H1 (cell line): ENCODE data around the gene ZNF101. TPM values are rescaled to one million over a fixed set of nuclear protein-coding genes. Genes with fewer than 3 reads are reported as not detected.

Source experiments
- CTCF ChIA-PET: fragments of 300-600 bp; sonication (Branson Sonifier 250); formaldehyde crosslinking; loops from one replicate; lab custom pipeline; 2021; ENCODE audit not compliant: partially characterized antibody; lab: Charles Lee
- POLR2A ChIA-PET: fragments of 300-600 bp; sonication (Branson Sonifier 250); formaldehyde crosslinking; loops from one replicate; lab custom pipeline; 2021; ENCODE audit warnings: inconsistent platforms; ENCODE audit not compliant: partially characterized antibody; lab: Charles Lee
- DNase-seq, 2 experiments: peaks; one replicate each; pipeline versions ENCODE4 v3.0.0 to v3.0.0-alpha.2; 2010 to 2022; ENCODE audit warnings: low spot score in 2 of 2, low read depth in 1 of 2, mixed read lengths in 1 of 2
- FAIRE-seq: peaks from 2 replicates; lab custom pipeline; 2011; peaks lifted over from hg19 to GRCh38; lab: Jason Lieb, UNC
- H2AFZ ChIP-seq: 2 replicates; pipeline ENCODE4 v1.8.1; 2012; ENCODE audit warnings: low read length, inconsistent platforms
- H2AK5ac ChIP-seq: 2 replicates; pipeline ENCODE4 v1.6.1; 2013; ENCODE audit warnings: low read depth, low read length
- H2BK120ac ChIP-seq: replicated peaks from 2 replicates; pipeline ENCODE3; 2013; ENCODE audit warnings: low read depth, low read length, inconsistent platforms
- H2BK12ac ChIP-seq: 2 replicates; pipeline ENCODE4 v1.6.1; 2013; ENCODE audit warnings: low read depth, low read length
- H2BK15ac ChIP-seq: 2 replicates; pipeline ENCODE4 v1.6.1; 2013; ENCODE audit warnings: low read length
- H2BK20ac ChIP-seq: 2 replicates; pipeline ENCODE4 v1.6.1; 2013; ENCODE audit warnings: low read length
- H2BK5ac ChIP-seq: 2 replicates; pipeline ENCODE4 v1.6.1; 2013; ENCODE audit warnings: low read depth, low read length
- H3K14ac ChIP-seq: 2 replicates; pipeline ENCODE4 v1.6.1; 2013; ENCODE audit warnings: inconsistent platforms; ENCODE audit not compliant: insufficient read length
- H3K18ac ChIP-seq: 2 replicates; pipeline ENCODE4 v1.6.1; 2013; ENCODE audit warnings: low read length; ENCODE audit errors: extremely low read depth
- H3K23ac ChIP-seq: 2 replicates; pipeline ENCODE4 v1.6.1; 2013; ENCODE audit warnings: inconsistent platforms; ENCODE audit not compliant: insufficient read length
- H3K23me2 ChIP-seq: 2 replicates; pipeline ENCODE4 v1.6.1; 2013; ENCODE audit warnings: low read depth, low read length
- H3K27ac ChIP-seq: 2 replicates; pipeline ENCODE4 v1.6.1; 2011; ENCODE audit warnings: low read depth, low read length, inconsistent platforms
- H3K27me3 ChIP-seq, 4 experiments: replicated peaks in 1 of 4; 1 replicate in 1 of 4; 2 replicates in 3 of 4; pipeline versions ENCODE4 v1.6.1 to v1.8.1; 2011 to 2013; ENCODE audit warnings: low read length in 3 of 4, mild to moderate bottlenecking in 3 of 4, inconsistent platforms in 2 of 4, mixed read lengths in 2 of 4, moderate library complexity in 1 of 4; ENCODE audit not compliant: control insufficient read depth in 3 of 4, insufficient read depth in 3 of 4; ENCODE audit errors: extremely low read depth in 1 of 4
- H3K36me3 ChIP-seq, 4 experiments: 2 replicates each; pipeline versions ENCODE4 v1.6.1 to v1.8.1; 2011 to 2013; ENCODE audit warnings: mild to moderate bottlenecking in 4 of 4, low read length in 3 of 4, moderate library complexity in 2 of 4, control low read depth in 1 of 4, inconsistent platforms in 1 of 4; ENCODE audit not compliant: insufficient read depth in 4 of 4, control insufficient read depth in 2 of 4
- H3K4ac ChIP-seq: replicated peaks from 2 replicates; pipeline ENCODE3; 2013; ENCODE audit warnings: low read length, low read depth, mixed read lengths, inconsistent platforms; ENCODE audit not compliant: insufficient read length
- H3K4me1 ChIP-seq, 4 experiments: replicated peaks in 1 of 4; 1 replicate in 1 of 4; 2 replicates in 3 of 4; pipeline versions ENCODE4 v1.6.1 to v1.8.1; 2011 to 2013; ENCODE audit warnings: low read length in 3 of 4, inconsistent platforms in 2 of 4, mixed read lengths in 1 of 4; ENCODE audit not compliant: insufficient read depth in 4 of 4, control insufficient read depth in 3 of 4
- H3K4me2 ChIP-seq, 2 experiments: 2 replicates each; pipeline versions ENCODE4 v1.6.1 to v1.8.1; 2011 to 2013; ENCODE audit warnings: low read depth in 2 of 2, low read length in 2 of 2, control low read depth in 1 of 2, inconsistent platforms in 1 of 2, mild to moderate bottlenecking in 1 of 2; ENCODE audit not compliant: insufficient read depth in 1 of 2
- H3K4me3 ChIP-seq, 4 experiments: fragments of 200-600, 300-600 bp in 1 of 4; sonication (generic), shearing (Covaris generic), sonication (Bioruptor Twin) in 1 of 4; 2 replicates each; pipeline versions ENCODE4 v1.5.1 to v1.8.1; 2011 to 2016; ENCODE audit warnings: low read length in 4 of 4, low read depth in 3 of 4, control low read depth in 2 of 4, inconsistent platforms in 2 of 4, mild to moderate bottlenecking in 2 of 4, mixed read lengths in 1 of 4, moderate library complexity in 1 of 4; ENCODE audit not compliant: insufficient read depth in 2 of 4; ENCODE audit errors: extremely low read depth in 1 of 4
- H3K56ac ChIP-seq: replicated peaks from 2 replicates; pipeline ENCODE3; 2013; ENCODE audit warnings: low read depth, mild to moderate bottlenecking, mixed read lengths, low read length, inconsistent platforms; ENCODE audit not compliant: insufficient read length
- H3K79me1 ChIP-seq: 2 replicates; pipeline ENCODE4 v1.6.1; 2013; ENCODE audit warnings: low read depth, low read length, control low read depth
- H3K79me2 ChIP-seq, 2 experiments: 2 replicates each; pipeline versions ENCODE4 v1.6.1 to v1.8.1; 2012 to 2013; ENCODE audit warnings: low read length in 2 of 2, mild to moderate bottlenecking in 2 of 2, inconsistent platforms in 1 of 2; ENCODE audit not compliant: insufficient read depth in 2 of 2, control insufficient read depth in 1 of 2
- H3K9ac ChIP-seq, 4 experiments: replicated peaks in 1 of 4; 1 replicate in 1 of 4; 2 replicates in 3 of 4; pipeline versions ENCODE4 v1.6.1 to v1.8.1; 2011 to 2013; ENCODE audit warnings: low read depth in 3 of 4, low read length in 3 of 4, control low read depth in 2 of 4, mild to moderate bottlenecking in 2 of 4, moderate library complexity in 2 of 4, inconsistent platforms in 1 of 4; ENCODE audit errors: extremely low read depth in 1 of 4
- H3K9me3 ChIP-seq, 2 experiments: 2 replicates each; pipeline versions ENCODE4 v1.6.1 to v1.8.1; 2012 to 2013; ENCODE audit warnings: mild to moderate bottlenecking in 2 of 2, moderate library complexity in 2 of 2, control low read depth in 1 of 2, inconsistent platforms in 1 of 2, low read depth in 1 of 2, low read length in 1 of 2, mixed read lengths in 1 of 2; ENCODE audit not compliant: insufficient read depth in 2 of 2
- H4K20me1 ChIP-seq, 2 experiments: replicated peaks in 1 of 2; 2 replicates each; pipeline versions ENCODE3 to v1.8.1; 2011 to 2013; ENCODE audit warnings: inconsistent platforms in 2 of 2, low read length in 2 of 2, mild to moderate bottlenecking in 1 of 2; ENCODE audit not compliant: insufficient read depth in 2 of 2, control insufficient read depth in 1 of 2
- H4K5ac ChIP-seq: 2 replicates; pipeline ENCODE4 v1.6.1; 2013; ENCODE audit warnings: low read length, low read depth, mixed read lengths, inconsistent platforms; ENCODE audit not compliant: insufficient read length
- H4K8ac ChIP-seq: 2 replicates; pipeline ENCODE4 v1.8.0; 2013; ENCODE audit warnings: mild to moderate bottlenecking, moderate library complexity, low read length, inconsistent platforms; ENCODE audit not compliant: insufficient read depth; ENCODE audit errors: extremely low read depth
- H4K91ac ChIP-seq: replicated peaks from 2 replicates; pipeline ENCODE3; 2013; ENCODE audit warnings: low read length, mixed read lengths, inconsistent platforms; ENCODE audit not compliant: insufficient read length
- CBX8 ChIP-seq: fragments of 300-800, 300-1000 bp; sonication (generic); IDR thresholded peaks from 2 replicates; pipeline ENCODE4 v1.7.1; 2016; ENCODE audit warnings: low read depth, low read length, borderline replicate concordance
- CEBPB ChIP-seq: IDR thresholded peaks from 2 replicates; pipeline ENCODE4 v1.6.1; 2012; ENCODE audit warnings: low read depth, low read length
- EZH2 ChIP-seq: fragments of 200-600 bp; sonication (generic); IDR thresholded peaks from 2 replicates; pipeline ENCODE4 v1.7.1; 2012; ENCODE audit warnings: low read depth, mild to moderate bottlenecking, moderate library complexity, low read length, inconsistent platforms; ENCODE audit not compliant: severe bottlenecking
- HDAC2 ChIP-seq, 2 experiments: fragments of 300-600 bp in 1 of 2; sonication (generic) in 1 of 2; IDR thresholded peaks; 2 replicates each; pipeline ENCODE4 v1.6.1; 2011 to 2012; ENCODE audit warnings: low read depth in 2 of 2, low read length in 2 of 2, mild to moderate bottlenecking in 2 of 2, moderate library complexity in 2 of 2, borderline replicate concordance in 1 of 2, inconsistent platforms in 1 of 2
- JUND ChIP-seq: IDR thresholded peaks from 2 replicates; pipeline ENCODE4 v1.6.1; 2011; ENCODE audit warnings: mild to moderate bottlenecking, improper control_type of control experiment, low read length
- NRF1 ChIP-seq: IDR thresholded peaks from 2 replicates; pipeline ENCODE4 v1.6.1; 2011; ENCODE audit warnings: mild to moderate bottlenecking, low read depth, low read length, improper control_type of control experiment
- SIN3A ChIP-seq, 2 experiments: IDR thresholded peaks in 1 of 2; conservative IDR thresholded peaks in 1 of 2; 2 replicates each; pipeline ENCODE4 v1.6.1; 2011 to 2012; ENCODE audit warnings: low read length in 2 of 2, improper control_type of control experiment in 1 of 2, low read depth in 1 of 2, mild to moderate bottlenecking in 1 of 2
- SIX5 ChIP-seq: IDR thresholded peaks from 2 replicates; pipeline ENCODE4 v1.6.1; 2011; ENCODE audit warnings: mild to moderate bottlenecking, low read depth, low read length
- SP1 ChIP-seq: IDR thresholded peaks from 2 replicates; pipeline ENCODE4 v1.6.1; 2011; ENCODE audit warnings: low read depth, low read length
- WGBS, 2 experiments: shearing (Covaris generic) in 1 of 2; methylation state at CpG; one replicate each; pipeline versions ENCODE4 v1.1.6 to v1.1.7; 2013 to 2015; ENCODE audit warnings: low lambda C conversion rate in 2 of 2, mixed read lengths in 2 of 2, inconsistent platforms in 1 of 2, low coverage in 1 of 2, missing lambda C conversion rate in 1 of 2; ENCODE audit not compliant: insufficient replicate concordance in 2 of 2, insufficient coverage in 1 of 2, insufficient read length in 1 of 2; ENCODE audit errors: extremely low coverage in 1 of 2, missing lambda C conversion rate in 1 of 2; 5-methylcytosine and 5-hydroxymethylcytosine counted together
- polyA plus RNA-seq, 7 experiments: library from polyadenylated mRNA; depleted of rRNA in 3 of 7; stranded (reverse) in 5 of 7; unstranded in 2 of 7; fragments of >200 nt in 5 of 7; fragments of 200-250 nt in 2 of 7; gene quantifications; 1 replicate in 5 of 7; 2 replicates in 1 of 7; 4 replicates in 1 of 7; pipeline versions ENCODE4 v1.2.1 to v1.2.3, GENCODE V29; 2011 to 2013; ENCODE audit warnings: missing spikeins in 2 of 7, mixed read lengths in 2 of 7
- total RNA-seq: library from RNA; stranded (reverse); fragmentation: NEBNext Ultra II Directional; extraction: Animal tissue kit (Norgen Biotek cat#: 25700); gene quantifications from 2 replicates; pipeline ENCODE4 v1.2.1, GENCODE V29; 2021
- TF ChIP-seq, protein P1 (sequence below): IDR thresholded peaks from 2 replicates; pipeline ENCODE4 v1.6.1; 2012; ENCODE audit warnings: inconsistent platforms
- TF ChIP-seq, protein P2 (sequence below): IDR thresholded peaks from 2 replicates; pipeline ENCODE4 v1.6.1; 2011; ENCODE audit warnings: low read depth, mild to moderate bottlenecking, low read length; ENCODE audit not compliant: insufficient read depth

The ZNF101 gene
- total and polyA plus RNA-seq, 2 of the 8 experiments (the other 6 are each of a cell fraction or from before 2014, with no cell fraction given), result 13.0 to 50.9 TPM

DNA sequence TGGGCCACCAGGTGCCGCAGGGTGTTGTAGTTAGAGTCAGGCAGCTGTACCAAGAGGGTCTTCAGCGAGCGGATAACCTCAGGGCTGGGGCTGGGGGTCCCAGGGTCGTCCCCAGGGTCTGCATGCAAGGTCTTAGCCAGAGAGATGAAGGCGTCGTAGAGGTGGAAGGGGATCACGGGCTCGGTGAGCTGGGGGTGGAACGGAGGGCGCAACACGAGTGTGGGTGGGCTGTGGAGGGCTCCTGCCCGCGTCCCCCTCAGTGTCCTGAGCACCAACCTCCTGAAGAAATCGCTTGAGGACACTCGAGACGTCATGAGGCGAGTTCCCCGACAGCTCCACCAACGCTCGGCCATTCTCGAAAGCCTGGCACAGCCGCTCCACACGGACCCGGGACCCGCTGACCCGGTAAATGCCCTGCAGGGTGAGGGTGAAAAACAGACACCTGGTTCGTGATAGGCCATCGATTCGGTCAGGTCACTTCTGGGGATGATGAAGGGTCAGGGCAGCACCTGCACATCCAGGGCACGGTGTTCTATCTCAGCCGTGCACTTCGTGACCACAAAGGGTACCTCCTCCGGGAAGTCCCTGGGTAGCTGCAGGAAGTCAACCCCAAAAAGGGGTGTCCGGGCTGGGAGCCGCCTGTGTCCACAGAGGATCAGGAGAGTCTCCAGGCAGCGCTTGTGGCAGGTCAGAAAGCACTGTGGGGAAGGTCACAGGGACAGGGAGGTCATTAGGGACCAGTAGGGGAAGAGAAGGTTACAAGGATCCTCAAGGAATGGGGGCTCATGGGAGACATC lies 33.9 kb upstream of the ZNF101 start:
- Histone ChIP-seq H3K14ac (no peak overlapping the region), H2BK5ac (no peak overlapping the region), H2BK12ac (no peak overlapping the region), H4K91ac (no peak overlapping the region), H3K9ac (no peak overlapping the region), H3K79me2 (no peaks in the 10 kb centered on the region), H3K23ac (no peak overlapping the region), H2BK20ac (no peak overlapping the region), H3K9me3 (no peaks in the 10 kb centered on the region), H4K20me1 (peaks cover 0 to 9% of the 10 kb centered on the region in 2 experiments), H2BK120ac (no peak overlapping the region), H3K18ac (no peak overlapping the region), H3K4me2 (no peak overlapping the region), H2AK5ac (no peak overlapping the region), H3K27ac (no peak overlapping the region), H4K8ac (no peak overlapping the region; the same call in 1 of the 2 replicates), H3K56ac (no peak overlapping the region), H3K4ac (no peak overlapping the region), H2BK15ac (no peak overlapping the region), H3K79me1 (peaks cover 2% of the 10 kb centered on the region; the same call in 1 of the 2 replicates), H4K5ac (no peak overlapping the region), H3K4me3 (no peak overlapping the region), H3K4me1 (peaks cover 0 to 8% (median 6%) of the 10 kb centered on the region in 4 experiments; a peak in 5 of 7 replicates), H3K36me3 (peaks cover 4 to 12% (median 11%) of the 10 kb centered on the region in 4 experiments; a peak in 7 of 8 replicates), H2AFZ (no peak overlapping the region), H3K23me2 (no peaks in the 10 kb centered on the region; the same call in 1 of the 2 replicates), H3K27me3 (no peaks in the 10 kb centered on the region)
- FAIRE-seq (no peak), DNase-seq (no peak)
- ChIA-PET CTCF (interaction anchor here (1.2 to 2.5 kb wide), 2 partner anchors 9 to 31 kb away, joined by 3 to 9 read pairs; partner anchors contain the start of gene GMIP), POLR2A (interaction anchor here (1.4 to 1.6 kb wide), 2 partner anchors 9 to 19 kb away, joined by 5 read pairs; no protein-coding TSS in a partner anchor)
- WGBS, 2 experiments, result 93% methylated on average over 32 of the region's 36 CpGs; no CpG with 5 or more reads in 1 of the 2 experiments
- TF ChIP-seq, protein P1, sequence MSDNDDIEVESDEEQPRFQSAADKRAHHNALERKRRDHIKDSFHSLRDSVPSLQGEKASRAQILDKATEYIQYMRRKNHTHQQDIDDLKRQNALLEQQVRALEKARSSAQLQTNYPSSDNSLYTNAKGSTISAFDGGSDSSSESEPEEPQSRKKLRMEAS, result no peak
- TF ChIP-seq EZH2, result no peak
- TF ChIP-seq, protein P2, sequence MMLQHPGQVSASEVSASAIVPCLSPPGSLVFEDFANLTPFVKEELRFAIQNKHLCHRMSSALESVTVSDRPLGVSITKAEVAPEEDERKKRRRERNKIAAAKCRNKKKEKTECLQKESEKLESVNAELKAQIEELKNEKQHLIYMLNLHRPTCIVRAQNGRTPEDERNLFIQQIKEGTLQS, result no peak
- TF ChIP-seq NRF1, result no peak
- no peak for TF ChIP-seq HDAC2 (IDR thresholded peaks at IDR 0.05; ENCODE audit: borderline replicate concordance in 1 of 2, low read depth in 2 of 2, low read length in 2 of 2)
- TF ChIP-seq SIN3A (conservative IDR thresholded peaks at IDR 0.05 in 1 of 2, IDR thresholded peaks at IDR 0.05 in 1 of 2; ENCODE audit: low read depth in 1 of 2, low read length in 2 of 2), result no peak
- TF ChIP-seq CBX8, result no peak
- TF ChIP-seq SIX5, result no peak
- no peak for TF ChIP-seq CEBPB
- TF ChIP-seq SP1, result no peak
- no peak for TF ChIP-seq JUND
